MCF 10A (cell line): ENCODE measurements around the gene SLC7A6. TPM values are rescaled to one million over a fixed set of nuclear protein-coding genes. Genes with fewer than 3 reads are reported as not detected.

Source experiments
- BruUV-seq: library from RNA; stranded (reverse); fragments of 400-500 nt; replicated peaks from 2 replicates; lab custom pipeline; 2021; lab: Mats Ljungman, UMichigan
- CTCF ChIA-PET: fragments of 300-600 bp; sonication (Branson Sonifier 250); formaldehyde crosslinking; extraction: SDS; loops from one replicate; lab custom pipeline; 2021; ENCODE audit warnings: antibody characterized with exemption, inconsistent platforms; lab: Yijun Ruan, JAX
- POLR2A ChIA-PET: fragments of 300-600, 350-650 bp; sonication (Branson Sonifier 250); formaldehyde crosslinking; extraction: SDS; loops from one replicate; lab custom pipeline; 2020; ENCODE audit warnings: antibody characterized with exemption, inconsistent platforms; lab: Yijun Ruan, JAX
- DNase-seq: peaks from one replicate; pipeline ENCODE4 v3.0.0-alpha.2; 2018; ENCODE audit not compliant: unreplicated experiment
- H3K27ac Mint-ChIP-seq: one replicate; pipeline ENCODE4 v1.8.0; 2022; ENCODE audit warnings: mild to moderate bottlenecking, low read depth, mixed read lengths; ENCODE audit not compliant: unreplicated experiment
- H3K27me3 Mint-ChIP-seq: one replicate; pipeline ENCODE4 v1.8.0; 2022; ENCODE audit warnings: mixed read lengths; ENCODE audit not compliant: insufficient read depth, unreplicated experiment
- H3K36me3 Mint-ChIP-seq: one replicate; pipeline ENCODE4 v1.8.0; 2022; ENCODE audit warnings: mild to moderate bottlenecking, moderate library complexity, mixed read lengths; ENCODE audit not compliant: insufficient read depth, unreplicated experiment
- H3K4me1 Mint-ChIP-seq: one replicate; pipeline ENCODE4 v1.8.0; 2022; ENCODE audit warnings: mixed read lengths; ENCODE audit not compliant: insufficient read depth, unreplicated experiment
- H3K4me3 Mint-ChIP-seq: one replicate; pipeline ENCODE4 v1.8.0; 2022; ENCODE audit warnings: mild to moderate bottlenecking, moderate library complexity, mixed read lengths; ENCODE audit not compliant: unreplicated experiment
- H3K9me3 Mint-ChIP-seq: one replicate; pipeline ENCODE4 v1.8.0; 2022; ENCODE audit warnings: mixed read lengths; ENCODE audit not compliant: unreplicated experiment
- intact Hi-C: fragments of 100-400 bp; cut with micrococcal nuclease; formaldehyde crosslinking; loops from 2 replicates; pipeline ENCODE4 v1.14.1; 2022
- total RNA-seq: library from RNA; stranded (reverse); gene quantifications from 2 replicates; pipeline ENCODE4 v1.2.3, GENCODE V29; 2022
- TF ChIP-seq, protein P1 (sequence below): fragments of 200-600 bp; IDR thresholded peaks from one replicate; pipeline ENCODE4 v1.8.0; 2022; ENCODE audit warnings: antibody characterized with exemption, mild to moderate bottlenecking; ENCODE audit not compliant: unreplicated experiment

SLC7A6 gene
- total RNA-seq, 1 experiment from 2014 or later, result 61.0 TPM

- Mint-ChIP-seq H3K4me1 (no peaks in the 10 kb centered on the region), H3K27me3 (no peaks in the 10 kb centered on the region), H3K36me3 (peaks cover 56% of the 10 kb centered on the region), H3K27ac (no peak overlapping the region), H3K4me3 (no peak overlapping the region), H3K9me3 (no peaks in the 10 kb centered on the region)
- CTCF ChIA-PET, result interaction anchor here (0.6 to 1.5 kb wide), 2 partner anchors 14 to 143 kb away, joined by 3 read pairs; no protein-coding TSS in a partner anchor
- POLR2A ChIA-PET, result interaction anchor here (0.6 kb wide), 1 partner anchor 85 kb away, joined by 3 read pairs; no protein-coding TSS in a partner anchor
- intact Hi-C loops, result no loop called here
- TF ChIP-seq, protein P1, sequence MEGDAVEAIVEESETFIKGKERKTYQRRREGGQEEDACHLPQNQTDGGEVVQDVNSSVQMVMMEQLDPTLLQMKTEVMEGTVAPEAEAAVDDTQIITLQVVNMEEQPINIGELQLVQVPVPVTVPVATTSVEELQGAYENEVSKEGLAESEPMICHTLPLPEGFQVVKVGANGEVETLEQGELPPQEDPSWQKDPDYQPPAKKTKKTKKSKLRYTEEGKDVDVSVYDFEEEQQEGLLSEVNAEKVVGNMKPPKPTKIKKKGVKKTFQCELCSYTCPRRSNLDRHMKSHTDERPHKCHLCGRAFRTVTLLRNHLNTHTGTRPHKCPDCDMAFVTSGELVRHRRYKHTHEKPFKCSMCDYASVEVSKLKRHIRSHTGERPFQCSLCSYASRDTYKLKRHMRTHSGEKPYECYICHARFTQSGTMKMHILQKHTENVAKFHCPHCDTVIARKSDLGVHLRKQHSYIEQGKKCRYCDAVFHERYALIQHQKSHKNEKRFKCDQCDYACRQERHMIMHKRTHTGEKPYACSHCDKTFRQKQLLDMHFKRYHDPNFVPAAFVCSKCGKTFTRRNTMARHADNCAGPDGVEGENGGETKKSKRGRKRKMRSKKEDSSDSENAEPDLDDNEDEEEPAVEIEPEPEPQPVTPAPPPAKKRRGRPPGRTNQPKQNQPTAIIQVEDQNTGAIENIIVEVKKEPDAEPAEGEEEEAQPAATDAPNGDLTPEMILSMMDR, result no peak
- BruUV-seq, result no TSS peak
- DNase-seq, result no peak
These were observed 78.3 kb downstream of the SLC7A6 start for GRCh38 chr16:68342620-68343019.

DNA sequence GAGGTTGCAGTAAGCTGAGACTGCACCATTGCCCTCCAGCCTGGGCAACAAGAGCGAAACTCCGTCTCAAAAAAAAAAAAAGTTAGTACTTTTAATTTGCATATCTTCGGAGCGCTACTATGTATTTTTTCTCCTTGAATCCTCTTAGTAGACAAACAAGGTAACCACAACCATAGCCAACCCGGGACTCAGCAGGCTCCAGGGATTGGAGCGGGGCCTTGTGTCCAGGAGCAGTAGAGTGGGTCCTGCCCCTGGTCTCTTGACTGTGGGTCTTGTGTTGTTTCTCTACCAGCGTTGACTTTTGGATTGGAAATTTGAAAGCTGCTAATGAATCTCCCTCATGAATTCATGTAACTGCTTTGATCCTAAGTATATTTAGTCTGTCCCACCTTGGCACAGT is 78.8 kb downstream of the SLC7A6 start:
- intact Hi-C loops, result no loop called here
- no peak for DNase-seq
- H3K27ac Mint-ChIP-seq, result no peak overlapping the region
- peaks cover 57% of the 10 kb centered on the region for H3K36me3 Mint-ChIP-seq
- BruUV-seq, result no TSS peak
- no peaks in the 10 kb centered on the region for H3K27me3 Mint-ChIP-seq
- H3K4me3 Mint-ChIP-seq, result no peak overlapping the region
- CTCF ChIA-PET, result interaction anchor here (0.6 to 1.5 kb wide), 2 partner anchors 14 to 143 kb away, joined by 3 read pairs; no protein-coding TSS in a partner anchor
- H3K9me3 Mint-ChIP-seq, result no peaks in the 10 kb centered on the region
- TF ChIP-seq, protein P1, result no peak
- POLR2A ChIA-PET, result no interaction called here
- H3K4me1 Mint-ChIP-seq, result no peaks in the 10 kb centered on the region

- no peaks in the 10 kb centered on the region for H3K4me1 Mint-ChIP-seq
- no TSS peak for BruUV-seq
- H3K27ac Mint-ChIP-seq, result no peak overlapping the region
- ChIA-PET CTCF (interaction anchor here (0.6 kb wide), 1 partner anchor 16 kb away, joined by 4 read pairs; no protein-coding TSS in a partner anchor), POLR2A (no interaction called here)
- no peaks in the 10 kb centered on the region for H3K27me3 Mint-ChIP-seq
- H3K9me3 Mint-ChIP-seq, result no peaks in the 10 kb centered on the region
- H3K36me3 Mint-ChIP-seq, result peaks cover 69% of the 10 kb centered on the region
- no peak for DNase-seq
- H3K4me3 Mint-ChIP-seq, result no peak overlapping the region
- intact Hi-C loops, result no loop called here
- TF ChIP-seq, protein P1, result no peak
These were observed 79.9 kb downstream of the SLC7A6 start for GRCh38 chr16:68344252-68344651.

- no peak for DNase-seq
- ChIA-PET CTCF (interaction anchor here (1.3 kb wide), 1 partner anchor 16 kb away, joined by 5 read pairs; no protein-coding TSS in a partner anchor), POLR2A (no interaction called here)
- Mint-ChIP-seq H3K27me3 (no peaks in the 10 kb centered on the region), H3K4me3 (no peak overlapping the region), H3K4me1 (no peaks in the 10 kb centered on the region), H3K9me3 (no peaks in the 10 kb centered on the region), H3K27ac (no peak overlapping the region), H3K36me3 (peaks cover 71% of the 10 kb centered on the region)
- TF ChIP-seq, protein P1, result no peak
- intact Hi-C loops, result no loop called here
- no TSS peak for BruUV-seq
These were observed 81.1 kb downstream of the SLC7A6 start for GRCh38 chr16:68345351-68345810.
